NCI-H446 (cell line): ENCODE results near the gene DENND4C.

ENCODE experiments used
- DNase-seq, 2 experiments: peaks; one replicate each; lab custom pipeline; 2025; lab: John Stamatoyannopoulos, UW

DENND4C gene

DNA sequence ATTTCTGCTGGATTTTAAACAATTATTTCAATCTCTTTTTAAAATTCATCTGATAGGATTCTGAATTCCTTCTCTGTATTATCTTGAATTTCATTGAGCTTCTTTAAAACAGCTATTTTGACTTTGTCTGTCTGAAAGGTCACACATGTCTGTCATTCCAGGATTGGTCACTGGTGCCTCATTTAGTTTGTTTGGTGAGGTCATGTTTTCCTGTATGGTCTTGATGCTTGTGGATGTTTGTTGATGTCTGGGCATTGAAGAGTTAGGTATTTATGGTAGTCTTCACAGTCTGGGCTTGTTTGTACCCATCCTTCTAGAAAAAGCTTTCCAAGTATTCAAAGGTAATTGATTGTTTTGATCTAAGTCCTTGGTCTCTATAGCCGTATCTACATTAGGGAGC, 39.1 kb downstream of the DENND4C start:
- no peak for DNase-seq

GRCh38 chr9:19270421-19270949, 40.0 kb downstream of the DENND4C start:
- DNase-seq, result no peak

DNA sequence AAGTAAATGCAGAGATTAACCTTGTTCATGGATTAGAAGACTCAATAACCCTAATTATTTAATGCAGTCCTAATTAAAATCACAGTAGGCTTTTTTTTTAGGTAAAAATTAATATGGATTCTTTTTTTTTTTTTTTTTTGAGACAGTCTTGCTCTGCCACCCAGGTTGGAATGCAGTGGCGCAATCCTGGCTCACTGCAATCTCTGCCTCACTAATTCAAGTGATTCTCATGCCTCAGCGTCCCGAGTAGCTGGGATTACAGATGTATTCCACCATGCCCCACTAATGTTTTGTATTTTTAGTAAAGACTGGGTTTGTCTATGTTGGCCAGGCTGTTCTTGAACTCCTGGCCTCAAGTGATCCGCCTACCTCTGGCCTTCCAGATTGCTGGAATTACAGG, 40.6 kb downstream of the DENND4C start:
- no peak for DNase-seq

- no peak for DNase-seq
These were observed 51.3 kb downstream of the DENND4C start for GRCh38 chr9:19281801-19282200.

DNA sequence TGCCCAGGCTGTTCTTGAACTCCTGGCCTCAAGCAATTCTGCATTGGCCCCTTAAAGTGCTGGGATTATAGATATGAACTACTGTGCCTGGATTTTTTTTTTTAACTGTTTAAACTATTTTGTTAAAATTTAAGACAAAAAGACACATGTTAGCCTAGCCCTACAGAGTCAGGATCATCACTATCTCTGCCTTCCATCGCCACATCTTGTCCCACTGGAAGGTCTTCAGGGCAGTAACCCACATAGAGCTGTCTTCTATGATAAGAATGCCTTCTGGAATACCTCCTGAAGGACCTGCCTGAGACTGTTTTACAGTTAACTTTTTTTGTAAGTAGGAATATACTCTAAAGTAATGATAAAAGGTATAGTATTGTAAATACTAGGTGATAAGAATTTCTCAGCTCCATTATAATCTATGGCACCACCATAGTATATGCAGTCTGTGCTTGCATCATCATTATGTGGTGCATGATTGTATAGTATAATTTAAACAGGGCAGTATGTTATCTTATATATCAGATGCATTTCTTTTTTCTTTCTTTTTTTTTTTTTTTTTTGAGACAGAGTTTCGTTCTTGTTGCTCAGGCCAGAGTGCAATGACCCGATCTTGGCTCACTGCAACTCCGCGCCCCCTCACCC, 52.7 kb downstream of the DENND4C start:
- no peak for DNase-seq

DNA sequence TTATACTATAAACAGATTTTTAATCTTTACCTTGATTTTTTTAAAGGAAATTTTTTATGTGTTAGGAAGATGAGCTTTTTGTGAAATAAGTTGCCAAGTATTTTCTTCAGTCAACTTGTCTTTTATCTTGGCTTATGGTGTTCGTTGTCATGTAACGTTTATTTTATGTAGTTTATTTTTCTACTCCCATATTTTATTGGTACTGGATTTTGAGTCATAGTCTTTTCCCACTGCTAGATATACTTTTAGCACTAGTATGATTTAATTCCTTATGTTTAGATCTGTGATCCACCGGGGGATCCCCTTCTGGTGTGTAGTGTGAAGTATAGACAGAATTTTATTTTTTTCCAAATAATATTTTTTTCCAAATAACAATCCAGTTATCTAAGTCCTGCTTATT, 54.2 kb downstream of the DENND4C start:
- DNase-seq, result no peak

DNA sequence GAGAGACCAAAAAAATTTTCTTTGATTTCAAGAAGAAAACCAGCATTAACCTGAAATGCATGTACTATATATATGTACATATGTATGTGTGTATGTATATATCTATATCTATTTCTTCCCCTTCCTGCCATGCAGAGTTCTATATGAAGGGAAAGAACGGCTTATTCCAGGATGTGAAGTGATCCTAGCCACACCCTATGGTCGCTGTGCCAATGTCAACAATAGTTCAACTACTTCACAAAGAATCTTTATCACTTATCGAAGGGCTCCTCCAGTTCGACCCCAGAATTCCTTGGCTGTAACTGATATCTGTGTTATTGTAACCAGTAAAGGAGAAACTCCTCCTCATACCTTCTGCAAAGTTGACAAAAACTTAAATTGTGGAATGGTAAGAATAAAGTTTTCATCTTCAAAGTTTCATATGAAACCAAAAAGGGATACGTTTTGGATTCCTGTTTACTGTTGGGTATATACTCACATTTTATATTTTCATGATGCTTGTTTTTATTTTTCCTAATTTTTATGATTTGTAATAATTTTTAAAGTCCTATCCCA, 56.2 kb downstream of the DENND4C start:
- DNase-seq, result no peak

- DNase-seq, result no peak
These were observed 57.6 kb downstream of the DENND4C start for GRCh38 chr9:19288081-19288480.

DNA sequence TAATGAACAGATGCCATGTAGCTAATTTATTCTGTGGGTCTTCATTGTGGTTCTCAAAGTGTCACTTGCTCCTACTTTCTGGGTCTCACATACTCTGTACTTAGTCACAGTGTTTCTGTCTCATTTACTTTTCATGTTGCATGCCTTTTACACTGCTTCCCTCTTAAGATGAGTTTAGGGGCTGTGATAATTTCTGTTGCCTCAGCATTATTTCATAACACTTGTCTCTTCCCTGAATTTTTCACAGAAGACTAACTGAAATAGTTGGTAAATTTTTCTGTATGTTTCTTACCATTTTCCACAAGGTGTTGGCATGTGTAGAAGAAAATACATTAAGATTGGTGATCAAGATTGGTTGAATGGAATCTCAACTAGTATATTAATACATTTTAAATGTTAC, 59.6 kb downstream of the DENND4C start:
- no peak for DNase-seq

- DNase-seq, result no peak
These were observed 63.7 kb downstream of the DENND4C start for GRCh38 chr9:19294219-19294618.

DNA sequence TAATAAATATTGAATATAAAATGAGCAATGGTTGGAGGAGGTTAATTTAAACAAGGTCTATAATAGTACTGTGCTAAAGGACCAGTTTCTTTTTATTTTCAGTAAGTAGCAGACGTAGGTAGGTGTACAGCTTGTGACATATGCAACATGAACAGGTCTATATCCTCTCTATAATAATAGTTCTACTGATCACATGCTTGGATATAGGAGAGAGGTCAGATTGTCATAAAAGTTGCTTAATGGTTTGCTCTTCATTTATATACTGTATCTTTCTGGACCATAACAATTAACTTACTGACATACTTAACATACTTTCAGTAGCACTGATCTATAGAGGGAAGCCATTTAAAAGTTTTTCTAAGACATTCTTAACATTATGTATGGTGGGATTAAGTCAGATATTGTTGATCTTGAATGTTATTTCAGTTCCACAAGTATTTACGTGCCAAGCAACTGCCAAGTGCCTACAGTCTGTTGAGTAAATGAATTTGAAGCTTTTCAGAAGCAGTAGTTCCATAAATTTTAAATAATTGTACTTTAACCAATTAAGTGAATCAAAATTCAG, 68.0 kb downstream of the DENND4C start:
- no peak for DNase-seq

DNA sequence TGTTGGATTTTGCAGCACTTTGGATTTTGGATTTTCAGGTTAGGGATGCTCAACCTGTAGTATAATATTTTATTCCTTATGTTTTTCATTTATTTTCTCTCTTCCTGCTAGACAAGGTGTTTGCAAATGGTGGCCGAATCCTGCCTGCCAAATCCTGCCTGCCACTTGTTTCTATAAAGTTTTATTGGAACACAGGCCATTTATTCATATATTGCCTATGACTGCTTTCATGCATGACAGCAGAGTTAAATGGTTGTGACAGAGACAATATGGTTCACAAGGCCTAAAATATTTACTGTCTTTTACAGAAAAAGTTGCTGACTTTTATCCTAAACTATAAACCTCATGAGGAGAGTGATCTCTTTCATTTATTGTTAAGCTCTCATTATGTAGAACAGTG, 72.7 kb downstream of the DENND4C start:
- DNase-seq, result no peak

GRCh38 chr9:19306568-19306967, 76.1 kb downstream of the DENND4C start:
- DNase-seq, result no peak

DNA sequence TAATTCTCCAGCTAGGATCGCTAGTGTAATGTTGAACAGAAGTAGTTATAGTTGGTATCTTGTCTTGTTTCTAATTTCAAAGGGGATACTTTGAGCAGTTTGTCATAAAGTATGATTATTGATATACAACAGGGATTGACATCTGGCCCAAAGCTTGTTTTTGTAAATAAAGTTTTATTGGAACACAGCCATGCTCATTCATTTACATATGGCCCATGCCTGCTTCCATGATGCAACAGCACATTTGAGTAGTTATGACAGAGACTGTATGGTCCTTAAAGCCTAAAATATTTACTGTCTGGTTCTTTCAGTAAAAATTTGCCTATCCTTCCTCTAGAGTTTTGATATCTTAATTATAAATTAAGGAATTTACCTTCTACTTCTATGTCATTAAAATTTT, 79.8 kb downstream of the DENND4C start:
- DNase-seq, result no peak

- peak in 1 of 2 experiments; percentile 27 for DNase-seq
These were observed 83.1 kb downstream of the DENND4C start for GRCh38 chr9:19313573-19313972.

DNA sequence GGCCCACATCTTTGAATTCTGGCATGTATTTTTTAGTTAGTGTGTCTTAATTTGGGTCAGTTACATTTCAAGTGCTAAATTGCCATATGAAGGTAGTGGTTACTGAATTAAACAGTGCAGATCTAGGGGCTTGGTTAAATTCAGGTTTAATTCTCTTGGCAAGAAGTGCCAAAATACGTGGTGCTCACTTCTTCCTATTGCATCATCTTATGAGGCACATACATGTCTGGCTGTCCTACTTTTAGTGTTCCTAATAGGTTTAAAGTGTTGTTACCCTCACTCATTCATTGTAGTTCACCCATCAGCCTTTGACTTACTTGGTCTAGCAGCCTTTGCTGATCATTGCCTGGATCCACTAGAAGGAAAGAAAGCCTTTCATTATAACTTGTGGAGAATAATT, 90.0 kb downstream of the DENND4C start:
- DNase-seq, result no peak

- no peak for DNase-seq
These were observed 101.4 kb downstream of the DENND4C start for GRCh38 chr9:19331877-19332276.

DNA sequence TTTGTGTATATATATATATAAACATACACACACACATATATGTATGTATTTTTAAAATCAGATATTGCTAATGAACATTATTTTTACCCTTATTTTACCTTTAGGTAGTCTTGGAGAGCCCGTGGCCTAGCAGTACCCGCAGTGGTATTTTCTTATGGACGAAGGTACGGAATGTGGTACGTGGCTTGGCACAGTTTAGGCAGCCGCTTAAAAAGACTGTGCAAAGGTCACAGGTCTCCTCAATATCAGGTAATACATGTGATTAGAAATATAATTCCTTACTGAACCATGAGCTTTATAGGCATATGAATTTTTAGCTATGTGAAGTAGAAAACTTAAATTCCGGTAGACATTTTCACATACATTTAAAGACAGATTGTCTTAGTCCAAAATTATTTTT, 105.7 kb downstream of the DENND4C start:
- DNase-seq, result no peak

GRCh38 chr9:19342947-19343346, 112.5 kb downstream of the DENND4C start:
- no peak for DNase-seq

- DNase-seq, result no peak
These were observed 128.2 kb downstream of the DENND4C start for GRCh38 chr9:19358701-19359100.

DNA sequence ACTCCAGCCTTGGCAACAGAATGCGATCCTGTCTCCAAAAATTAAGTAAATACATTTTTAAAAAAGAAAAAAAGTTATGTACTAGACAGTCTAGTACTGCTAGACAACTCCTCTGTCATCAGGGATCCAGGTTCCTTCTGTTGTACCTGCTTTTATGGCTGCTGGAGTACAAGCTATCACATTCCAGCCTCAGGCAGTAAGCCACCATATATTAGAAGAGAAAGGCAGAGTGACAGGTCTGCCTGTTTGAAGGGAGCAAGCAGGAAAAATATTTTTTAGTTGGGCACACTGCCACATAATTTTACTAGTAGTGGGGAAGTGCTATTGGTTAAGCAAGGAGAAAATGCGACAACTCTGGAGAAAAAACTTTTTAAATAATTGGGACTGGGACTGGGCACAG, 138.6 kb downstream of the DENND4C start:
- no peak for DNase-seq

GRCh38 chr9:19371942-19372341, 141.4 kb downstream of the DENND4C start:
- no peak for DNase-seq

GRCh38 chr9:19372567-19372966, 142.1 kb downstream of the DENND4C start:
- no peak for DNase-seq

DNA sequence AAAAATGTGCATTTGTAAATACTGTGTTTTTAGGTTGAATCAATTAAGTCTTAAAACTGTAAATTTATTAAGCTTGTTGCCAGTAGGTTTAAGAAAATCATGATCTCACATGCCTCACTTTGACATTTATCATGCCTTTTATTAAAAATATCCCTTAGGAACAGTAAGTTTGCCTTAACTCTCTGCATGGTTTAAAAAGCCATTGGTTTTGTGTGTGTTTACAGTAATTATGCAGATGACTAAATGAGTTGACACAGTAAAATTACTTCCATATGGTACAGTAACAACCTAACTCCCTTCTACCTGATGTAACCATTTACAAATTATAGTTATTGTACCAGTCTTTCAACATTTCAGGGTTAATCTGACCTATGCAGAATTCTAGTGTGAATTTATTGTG, 143.0 kb downstream of the DENND4C start:
- DNase-seq, result no peak
